ENCODE measurements around the gene TMEM31.

- TF ChIP-seq, protein P1, sequence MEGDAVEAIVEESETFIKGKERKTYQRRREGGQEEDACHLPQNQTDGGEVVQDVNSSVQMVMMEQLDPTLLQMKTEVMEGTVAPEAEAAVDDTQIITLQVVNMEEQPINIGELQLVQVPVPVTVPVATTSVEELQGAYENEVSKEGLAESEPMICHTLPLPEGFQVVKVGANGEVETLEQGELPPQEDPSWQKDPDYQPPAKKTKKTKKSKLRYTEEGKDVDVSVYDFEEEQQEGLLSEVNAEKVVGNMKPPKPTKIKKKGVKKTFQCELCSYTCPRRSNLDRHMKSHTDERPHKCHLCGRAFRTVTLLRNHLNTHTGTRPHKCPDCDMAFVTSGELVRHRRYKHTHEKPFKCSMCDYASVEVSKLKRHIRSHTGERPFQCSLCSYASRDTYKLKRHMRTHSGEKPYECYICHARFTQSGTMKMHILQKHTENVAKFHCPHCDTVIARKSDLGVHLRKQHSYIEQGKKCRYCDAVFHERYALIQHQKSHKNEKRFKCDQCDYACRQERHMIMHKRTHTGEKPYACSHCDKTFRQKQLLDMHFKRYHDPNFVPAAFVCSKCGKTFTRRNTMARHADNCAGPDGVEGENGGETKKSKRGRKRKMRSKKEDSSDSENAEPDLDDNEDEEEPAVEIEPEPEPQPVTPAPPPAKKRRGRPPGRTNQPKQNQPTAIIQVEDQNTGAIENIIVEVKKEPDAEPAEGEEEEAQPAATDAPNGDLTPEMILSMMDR (conservative IDR thresholded peaks at IDR 0.05; ENCODE audit: low read depth, low read length), result no peak
- no peak for TF ChIP-seq EZH2 (IDR thresholded peaks at IDR 0.05; ENCODE audit: low read length, unreplicated experiment)
- TF ChIP-seq EZH2phosphoT487 (IDR thresholded peaks at IDR 0.05; ENCODE audit: borderline replicate concordance, low read length), result no peak
Measured at GRCh38 chrX:103754401-103754800, 43.7 kb downstream of the TMEM31 start.

All from PC-3 (cell line).